Hepatocyte (in vitro differentiated cells): ENCODE measurements around the gene LMAN2L.

ENCODE experiments used
- EZH2 ChIP-seq: fragments of 200-600 bp; sonication (generic); IDR thresholded peaks from 2 replicates; pipeline ENCODE4 v1.6.1; 2016; ENCODE audit warnings: antibody characterized with exemption, mild to moderate bottlenecking, borderline replicate concordance
- EZH2phosphoT487 ChIP-seq: fragments of 200-600 bp; sonication (generic); IDR thresholded peaks from one replicate; pipeline ENCODE4 v1.6.1; 2018; ENCODE audit warnings: antibody characterized with exemption, mild to moderate bottlenecking, low read depth, moderate library complexity; ENCODE audit not compliant: unreplicated experiment, severe bottlenecking
- TF ChIP-seq, protein P1 (sequence below): fragments of 200-600 bp; sonication (generic); IDR thresholded peaks from 2 replicates; pipeline ENCODE4 v1.5.1; 2016; ENCODE audit warnings: antibody characterized with exemption, mild to moderate bottlenecking; ENCODE audit not compliant: poor library complexity

DNA sequence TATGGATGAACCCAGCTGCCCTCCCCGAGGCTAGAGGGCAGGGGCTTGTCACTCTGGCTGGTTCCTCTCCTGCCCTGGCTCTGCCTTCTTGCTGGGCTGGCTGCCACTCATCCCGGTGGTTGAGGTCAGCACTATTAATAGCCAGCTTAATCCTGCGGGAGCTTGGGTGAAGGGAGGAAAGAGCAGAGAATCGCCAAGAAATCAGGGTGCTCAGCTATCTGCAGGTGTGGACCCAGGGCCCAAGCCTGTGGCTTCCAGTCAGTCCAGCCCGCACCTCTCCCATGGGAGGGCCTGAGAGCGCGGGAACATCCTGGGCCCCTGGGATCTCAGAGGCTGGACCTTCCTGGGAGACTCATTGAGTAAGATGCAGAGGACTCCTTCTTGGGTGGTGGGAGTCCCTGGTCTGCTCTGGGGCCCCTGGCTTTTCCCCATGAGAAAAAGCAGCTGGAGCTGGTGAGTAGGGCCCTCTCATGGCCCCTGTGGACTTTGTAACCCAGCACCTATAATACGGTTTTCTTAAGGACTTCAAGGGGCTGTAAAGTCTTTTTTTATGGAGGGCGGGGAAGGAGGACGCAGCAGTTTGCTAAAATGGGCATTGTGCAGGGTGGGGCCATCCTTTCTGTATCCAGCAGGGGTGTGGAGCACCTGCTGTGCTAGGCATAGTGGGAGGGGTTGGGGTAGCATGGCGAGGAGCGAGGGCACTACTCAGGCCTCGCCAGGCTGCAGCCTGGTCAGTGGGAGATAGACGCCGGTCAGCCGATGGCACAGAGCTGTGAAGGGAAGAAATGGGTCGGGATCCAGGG lies 48.8 kb upstream of the LMAN2L start:
- TF ChIP-seq EZH2: no peak
- TF ChIP-seq, protein P1, sequence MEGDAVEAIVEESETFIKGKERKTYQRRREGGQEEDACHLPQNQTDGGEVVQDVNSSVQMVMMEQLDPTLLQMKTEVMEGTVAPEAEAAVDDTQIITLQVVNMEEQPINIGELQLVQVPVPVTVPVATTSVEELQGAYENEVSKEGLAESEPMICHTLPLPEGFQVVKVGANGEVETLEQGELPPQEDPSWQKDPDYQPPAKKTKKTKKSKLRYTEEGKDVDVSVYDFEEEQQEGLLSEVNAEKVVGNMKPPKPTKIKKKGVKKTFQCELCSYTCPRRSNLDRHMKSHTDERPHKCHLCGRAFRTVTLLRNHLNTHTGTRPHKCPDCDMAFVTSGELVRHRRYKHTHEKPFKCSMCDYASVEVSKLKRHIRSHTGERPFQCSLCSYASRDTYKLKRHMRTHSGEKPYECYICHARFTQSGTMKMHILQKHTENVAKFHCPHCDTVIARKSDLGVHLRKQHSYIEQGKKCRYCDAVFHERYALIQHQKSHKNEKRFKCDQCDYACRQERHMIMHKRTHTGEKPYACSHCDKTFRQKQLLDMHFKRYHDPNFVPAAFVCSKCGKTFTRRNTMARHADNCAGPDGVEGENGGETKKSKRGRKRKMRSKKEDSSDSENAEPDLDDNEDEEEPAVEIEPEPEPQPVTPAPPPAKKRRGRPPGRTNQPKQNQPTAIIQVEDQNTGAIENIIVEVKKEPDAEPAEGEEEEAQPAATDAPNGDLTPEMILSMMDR: no peak
- TF ChIP-seq EZH2phosphoT487: no peak
